WI38 (cell line): Measurements from ENCODE around the gene TFG.

Experiments used
- H3K4me3 ChIP-seq: 2 replicates; pipeline ENCODE4 v1.5.1; 2011; ENCODE audit warnings: low read depth, mild to moderate bottlenecking, control low read depth, low read length
- CTCF ChIP-seq: IDR thresholded peaks from 2 replicates; pipeline ENCODE4 v1.5.1; 2012; ENCODE audit warnings: low read depth, mild to moderate bottlenecking, control low read depth, low read length

TFG gene

GRCh38 chr3:100766069-100766468, 56.8 kb downstream of the TFG start:
- TF ChIP-seq CTCF: no peak
- no peak overlapping the region for H3K4me3 ChIP-seq

- H3K4me3 ChIP-seq: no peak overlapping the region
- no peak for TF ChIP-seq CTCF
Observed at GRCh38 chr3:100769693-100770092, 60.4 kb downstream of the TFG start.

GRCh38 chr3:100775226-100775625, 65.9 kb downstream of the TFG start:
- H3K4me3 ChIP-seq: no peak overlapping the region
- TF ChIP-seq CTCF: no peak

GRCh38 chr3:100775669-100776068, 66.4 kb downstream of the TFG start:
- H3K4me3 ChIP-seq: no peak overlapping the region
- TF ChIP-seq CTCF: no peak

- TF ChIP-seq CTCF: no peak
- H3K4me3 ChIP-seq: no peak overlapping the region
Observed at GRCh38 chr3:100776097-100776729, 66.9 kb downstream of the TFG start.

- no peak overlapping the region for H3K4me3 ChIP-seq
- TF ChIP-seq CTCF: 0 out of 2 replicates have a peak, but pooled peaks have one; percentile 14
Observed at GRCh38 chr3:100776746-100777145, 67.5 kb downstream of the TFG start.

- H3K4me3 ChIP-seq: no peak overlapping the region
- TF ChIP-seq CTCF: no peak
Observed at GRCh38 chr3:100777271-100777670, 68.0 kb downstream of the TFG start.
